Tibial nerve (tissue), 4 donors: Measurements from ENCODE around the gene MAP3K14.

Experiments
- CTCF ChIP-seq, 5 experiments: fragments of 200-600 bp in 3 of 5; fragments of 450-650 bp in 2 of 5; sonication (generic) in 3 of 5; IDR thresholded peaks; one replicate each; pipeline ENCODE4 v1.5.1; 2016 to 2019; ENCODE audit warnings: antibody characterized with exemption in 5 of 5, mild to moderate bottlenecking in 3 of 5, moderate library complexity in 2 of 5
- EP300 ChIP-seq, 2 donors: sonication (generic); formaldehyde crosslinking; IDR thresholded peaks; one replicate each; pipeline ENCODE4 v1.6.1; 2017; ENCODE audit warnings: antibody characterized with exemption in 2 of 2, mild to moderate bottlenecking in 1 of 2
- POLR2A ChIP-seq, 2 donors: fragments of 450-650 bp; IDR thresholded peaks; one replicate each; pipeline ENCODE4 v1.6.1; 2017; ENCODE audit warnings: antibody characterized with exemption in 2 of 2, mild to moderate bottlenecking in 2 of 2, moderate library complexity in 2 of 2

- TF ChIP-seq CTCF (IDR thresholded peaks at IDR 0.05) (no peak), POLR2A (IDR thresholded peaks at IDR 0.05) (no peak), EP300 (IDR thresholded peaks at IDR 0.05) (peak in 1 of 2 donors; percentile 10)
Observed at GRCh38 chr17:45302649-45303173, 14.1 kb downstream of the MAP3K14 start.
